HepG2 (cell line): Measurements from ENCODE around the gene TIAM2. TPM values are rescaled to one million over a fixed set of nuclear protein-coding genes. Genes with fewer than 3 reads are reported as not detected.

Experiments
- CERS6 ChIP-seq: sonication (generic); formaldehyde crosslinking; IDR thresholded peaks from 2 replicates; pipeline ENCODE4 v1.5.0; 2020; ENCODE audit warnings: missing genetic modification reagents
- DPF2 ChIP-seq: sonication (generic); formaldehyde crosslinking; IDR thresholded peaks from 2 replicates; pipeline ENCODE4 v1.4.0; 2020; ENCODE audit warnings: mild to moderate bottlenecking, low read depth, missing genetic modification reagents, borderline replicate concordance
- KAT8 ChIP-seq: IDR thresholded peaks from 2 replicates; pipeline ENCODE4 v1.6.1; 2016; ENCODE audit warnings: missing genetic modification reagents, missing compliant biosample characterization
- KIAA2018 ChIP-seq: sonication (generic); formaldehyde crosslinking; IDR thresholded peaks from 2 replicates; pipeline ENCODE4 v1.5.0; 2020; ENCODE audit warnings: mild to moderate bottlenecking, missing genetic modification reagents, borderline replicate concordance
- NFIC ChIP-seq: IDR thresholded peaks from 2 replicates; pipeline ENCODE4 v1.6.1; 2012; ENCODE audit warnings: mild to moderate bottlenecking, low read length, inconsistent platforms
- POGZ ChIP-seq: sonication (generic); formaldehyde crosslinking; IDR thresholded peaks from 2 replicates; pipeline ENCODE4 v1.4.0; 2020; ENCODE audit warnings: mild to moderate bottlenecking, missing genetic modification reagents
- RNF2 ChIP-seq: fragments of 450-650 bp; conservative IDR thresholded peaks from 2 replicates; pipeline ENCODE4 v1.6.1; 2016; ENCODE audit warnings: low read depth
- SKI ChIP-seq: fragments of 450-650 bp; IDR thresholded peaks from one replicate; pipeline ENCODE4 v1.6.1; 2018; ENCODE audit warnings: mild to moderate bottlenecking; ENCODE audit not compliant: partially characterized antibody
- SP2 ChIP-seq: sonication (generic); formaldehyde crosslinking; IDR thresholded peaks from 2 replicates; pipeline ENCODE4 v1.5.1; 2020; ENCODE audit warnings: mild to moderate bottlenecking, missing genetic modification reagents
- TOE1 ChIP-seq: sonication (generic); formaldehyde crosslinking; IDR thresholded peaks from 2 replicates; pipeline ENCODE4 v1.4.0; 2020; ENCODE audit warnings: mild to moderate bottlenecking, missing genetic modification reagents
- ZBTB2 ChIP-seq: sonication (generic); formaldehyde crosslinking; IDR thresholded peaks from 2 replicates; pipeline ENCODE4 v1.8.0; 2022; ENCODE audit warnings: low read depth, missing genetic modification reagents
- ZNF101 ChIP-seq: sonication (generic); formaldehyde crosslinking; IDR thresholded peaks from 2 replicates; pipeline ENCODE4 v1.4.0; 2020; ENCODE audit warnings: mild to moderate bottlenecking, low read depth, missing genetic modification reagents, borderline replicate concordance
- ZNF234 ChIP-seq: sonication (generic); formaldehyde crosslinking; conservative IDR thresholded peaks from 2 replicates; pipeline ENCODE4 v1.5.1; 2020; ENCODE audit warnings: mild to moderate bottlenecking, missing genetic modification reagents
- ZNF430 ChIP-seq: sonication (generic); formaldehyde crosslinking; IDR thresholded peaks from 2 replicates; pipeline ENCODE4 v1.9.0; 2021; ENCODE audit warnings: mild to moderate bottlenecking, missing genetic modification reagents
- ZNF451 ChIP-seq: sonication (generic); formaldehyde crosslinking; IDR thresholded peaks from 2 replicates; pipeline ENCODE4 v1.5.0; 2020; ENCODE audit warnings: mild to moderate bottlenecking, missing genetic modification reagents
- ZNF589 ChIP-seq: sonication (generic); formaldehyde crosslinking; conservative IDR thresholded peaks from 2 replicates; pipeline ENCODE4 v1.8.0; 2022; ENCODE audit warnings: mild to moderate bottlenecking, moderate library complexity, missing genetic modification reagents
- ZNF615 ChIP-seq: sonication (generic); formaldehyde crosslinking; IDR thresholded peaks from 2 replicates; pipeline ENCODE4 v1.5.0; 2020; ENCODE audit warnings: mild to moderate bottlenecking, missing genetic modification reagents, borderline replicate concordance
- ZNF776 ChIP-seq: sonication (generic); formaldehyde crosslinking; IDR thresholded peaks from 2 replicates; pipeline ENCODE4 v1.4.0; 2020; ENCODE audit warnings: mild to moderate bottlenecking, missing genetic modification reagents
- polyA plus RNA-seq, 8 experiments: library from polyadenylated mRNA; depleted of rRNA in 3 of 8; stranded (reverse) in 7 of 8; unstranded in 1 of 8; fragments of >200 nt; fragmentation: Illumina TruSeq in 4 of 8; extraction: Trizol in 4 of 8; gene quantifications; 2 replicates each; pipeline versions ENCODE4 v1.2.1 to v1.2.3, GENCODE V29; 2011 to 2016; ENCODE audit warnings: low read depth in 4 of 8, missing spikeins in 1 of 8, mixed read lengths in 1 of 8; ENCODE audit not compliant: insufficient read depth in 1 of 8
- total RNA-seq, 5 experiments: library from RNA; depleted of rRNA; stranded (reverse); fragments of >200 nt; fragmentation: Illumina TruSeq; extraction: Trizol; gene quantifications; 2 replicates each; pipeline ENCODE4 v1.2.3, GENCODE V29; 2016; ENCODE audit warnings: low read depth in 1 of 5
- TF ChIP-seq, protein P1 (sequence below): IDR thresholded peaks from 2 replicates; pipeline ENCODE4 v1.6.1; 2016; ENCODE audit warnings: low read depth

Gene TIAM2
- total and polyA plus RNA-seq, 2 of the 13 experiments (the other 11 are each of a cell fraction or from before 2014, with no cell fraction given), result 4.1 to 4.5 TPM

- TF ChIP-seq KIAA2018 (CRISPR knock-in tag) (no peak), ZBTB2 (peak; percentile 23; the same call in 1 of the 2 replicates), SP2 (no peak), ZNF589 (no peak; the same call in 1 of the 2 replicates), KAT8 (CRISPR knock-in tag) (no peak; the same call in 1 of the 2 replicates), ZNF776 (CRISPR knock-in tag) (no peak), ZNF451 (CRISPR knock-in tag) (no peak), TOE1 (CRISPR knock-in tag) (no peak; the same call in 1 of the 2 replicates), NFIC (peak; percentile 32; the same call in 1 of the 2 replicates), ZNF430 (no peak), DPF2 (CRISPR knock-in tag) (no peak; the same call in 1 of the 2 replicates), RNF2 (no peak), ZNF234 (CRISPR knock-in tag) (no peak), ZNF101 (CRISPR knock-in tag) (no peak), CERS6 (no peak), POGZ (peak; percentile 95), ZNF615 (CRISPR knock-in tag) (no peak), SKI (peak; percentile 59)
- TF ChIP-seq, protein P1, sequence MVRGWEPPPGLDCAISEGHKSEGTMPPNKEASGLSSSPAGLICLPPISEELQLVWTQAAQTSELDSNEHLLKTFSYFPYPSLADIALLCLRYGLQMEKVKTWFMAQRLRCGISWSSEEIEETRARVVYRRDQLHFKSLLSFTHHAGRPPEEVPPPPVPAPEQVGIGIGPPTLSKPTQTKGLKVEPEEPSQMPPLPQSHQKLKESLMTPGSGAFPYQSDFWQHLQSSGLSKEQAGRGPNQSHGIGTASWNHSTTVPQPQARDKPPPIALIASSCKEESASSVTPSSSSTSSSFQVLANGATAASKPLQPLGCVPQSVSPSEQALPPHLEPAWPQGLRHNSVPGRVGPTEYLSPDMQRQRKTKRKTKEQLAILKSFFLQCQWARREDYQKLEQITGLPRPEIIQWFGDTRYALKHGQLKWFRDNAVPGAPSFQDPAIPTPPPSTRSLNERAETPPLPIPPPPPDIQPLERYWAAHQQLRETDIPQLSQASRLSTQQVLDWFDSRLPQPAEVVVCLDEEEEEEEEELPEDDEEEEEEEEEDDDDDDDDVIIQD (CRISPR knock-in tag), result peak; percentile 76; the same call in 1 of the 2 replicates
Measured at GRCh38 chr6:154960299-154960843, 34.7 kb upstream of the TIAM2 start (continued).
